Liver (tissue), 9 donors: ENCODE results near the gene FITM1. TPM values are rescaled to one million over a fixed set of nuclear protein-coding genes. Genes with fewer than 3 reads are reported as not detected.

Experiments
- DNase-seq: peaks from one replicate; pipeline ENCODE4 v3.0.0-alpha.2; 2017; ENCODE audit warnings: low spot score
- H3K27ac ChIP-seq, 2 donors: one replicate each; pipeline ENCODE4 v1.7.0; 2013; ENCODE audit warnings: inconsistent platforms in 2 of 2, low read length in 2 of 2, control low read depth in 1 of 2, low read depth in 1 of 2, mild to moderate bottlenecking in 1 of 2
- H3K27me3 ChIP-seq, 4 donors: one replicate each; pipeline versions ENCODE4 v1.6.1 to v1.7.0; 2013; ENCODE audit warnings: low read length in 3 of 4, inconsistent platforms in 1 of 4, mild to moderate bottlenecking in 1 of 4, moderate library complexity in 1 of 4; ENCODE audit not compliant: control insufficient read depth in 4 of 4, insufficient read depth in 4 of 4
- H3K36me3 ChIP-seq, 4 donors: one replicate each; pipeline versions ENCODE4 v1.6.1 to v1.7.0; 2013; ENCODE audit warnings: low read length in 3 of 4, mild to moderate bottlenecking in 3 of 4, low read depth in 1 of 4, moderate library complexity in 1 of 4; ENCODE audit not compliant: control insufficient read depth in 4 of 4, insufficient read depth in 3 of 4
- H3K4me1 ChIP-seq, 4 donors: one replicate each; pipeline versions ENCODE4 v1.6.1 to v1.7.0; 2013; ENCODE audit warnings: low read length in 3 of 4, mild to moderate bottlenecking in 3 of 4, moderate library complexity in 1 of 4; ENCODE audit not compliant: control insufficient read depth in 4 of 4, insufficient read depth in 4 of 4
- H3K4me3 ChIP-seq, 3 donors: one replicate each; pipeline versions ENCODE4 v1.6.1 to v1.7.0; 2013; ENCODE audit warnings: low read length in 3 of 3, control low read depth in 1 of 3, low read depth in 1 of 3, mild to moderate bottlenecking in 1 of 3
- H3K9ac ChIP-seq, 2 donors: one replicate each; pipeline ENCODE4 v1.7.0; 2013; ENCODE audit warnings: low read length in 2 of 2, mild to moderate bottlenecking in 2 of 2, moderate library complexity in 2 of 2, control low read depth in 1 of 2, low read depth in 1 of 2
- H3K9me3 ChIP-seq, 4 donors: one replicate each; pipeline versions ENCODE4 v1.6.1 to v1.7.0; 2013; ENCODE audit warnings: low read length in 3 of 4; ENCODE audit not compliant: control insufficient read depth in 4 of 4
- ATF3 ChIP-seq: IDR thresholded peaks from 2 replicates; pipeline ENCODE4 v1.6.1; 2016; ENCODE audit warnings: antibody characterized with exemption
- CTCF ChIP-seq: fragments of 150-350 bp; IDR thresholded peaks from 2 replicates; pipeline ENCODE4 v1.5.1; 2017; ENCODE audit warnings: improper control_type of control experiment, low read depth, low read length; ENCODE audit not compliant: missing input control
- EGR1 ChIP-seq, 2 donors: IDR thresholded peaks; 2 replicates each; pipeline ENCODE4 v1.6.1; 2016 to 2018; ENCODE audit warnings: antibody characterized with exemption in 2 of 2, low read depth in 2 of 2
- FOXA1 ChIP-seq: IDR thresholded peaks from 2 replicates; pipeline ENCODE4 v1.6.1; 2016; ENCODE audit warnings: antibody characterized with exemption
- FOXA2 ChIP-seq: IDR thresholded peaks from 2 replicates; pipeline ENCODE4 v1.6.1; 2016; ENCODE audit warnings: antibody characterized with exemption
- GABPA ChIP-seq, 2 donors: IDR thresholded peaks in 1 of 2; conservative IDR thresholded peaks in 1 of 2; 2 replicates each; pipeline ENCODE4 v1.6.1; 2016; ENCODE audit warnings: antibody characterized with exemption in 2 of 2, mild to moderate bottlenecking in 1 of 2, moderate library complexity in 1 of 2
- HNF4A ChIP-seq, 2 donors: conservative IDR thresholded peaks; 2 replicates each; pipeline ENCODE4 v1.6.1; 2016; ENCODE audit warnings: antibody characterized with exemption in 2 of 2, mild to moderate bottlenecking in 2 of 2
- HNF4G ChIP-seq: IDR thresholded peaks from 2 replicates; pipeline ENCODE4 v1.6.1; 2016; ENCODE audit warnings: antibody characterized with exemption
- JUND ChIP-seq, 2 donors: IDR thresholded peaks; 2 replicates each; pipeline ENCODE4 v1.6.1; 2016; ENCODE audit warnings: antibody characterized with exemption in 2 of 2
- MAX ChIP-seq: IDR thresholded peaks from 2 replicates; pipeline ENCODE4 v1.6.1; 2016; ENCODE audit warnings: antibody characterized with exemption
- NR2F2 ChIP-seq: IDR thresholded peaks from 2 replicates; pipeline ENCODE4 v1.6.1; 2016; ENCODE audit warnings: antibody characterized with exemption
- RAD21 ChIP-seq, 2 donors: IDR thresholded peaks; 2 replicates each; pipeline ENCODE4 v1.6.1; 2016; ENCODE audit warnings: antibody characterized with exemption in 2 of 2, mild to moderate bottlenecking in 2 of 2
- REST ChIP-seq: IDR thresholded peaks from 2 replicates; pipeline ENCODE4 v1.6.1; 2016; ENCODE audit warnings: antibody characterized with exemption, mild to moderate bottlenecking
- RXRA ChIP-seq, 2 donors: IDR thresholded peaks; 2 replicates each; pipeline ENCODE4 v1.6.1; 2017 to 2018; ENCODE audit warnings: antibody characterized with exemption in 2 of 2, mild to moderate bottlenecking in 1 of 2
- SP1 ChIP-seq: IDR thresholded peaks from 2 replicates; pipeline ENCODE4 v1.6.1; 2018; ENCODE audit warnings: antibody characterized with exemption, mild to moderate bottlenecking
- TAF1 ChIP-seq: conservative IDR thresholded peaks from 2 replicates; pipeline ENCODE4 v1.6.1; 2016; ENCODE audit warnings: antibody characterized with exemption, mild to moderate bottlenecking
- YY1 ChIP-seq: IDR thresholded peaks from 2 replicates; pipeline ENCODE4 v1.6.1; 2016; ENCODE audit warnings: antibody characterized with exemption, mild to moderate bottlenecking
- ZBTB33 ChIP-seq: IDR thresholded peaks from 2 replicates; pipeline ENCODE4 v1.6.1; 2016; ENCODE audit warnings: antibody characterized with exemption
- WGBS: extraction: QIAGEN DNeasy Blood & Tissue Kit; methylation state at CpG from one replicate; pipeline ENCODE4 v1.1.7; 2013; 5-methylcytosine and 5-hydroxymethylcytosine counted together
- polyA plus RNA-seq, 2 donors: library from polyadenylated mRNA; stranded (reverse) in 1 of 2; unstranded in 1 of 2; fragments of 200-250 nt in 1 of 2; fragments of >200 nt in 1 of 2; fragmentation: Nextera tagmentation in 1 of 2; extraction: Ambion mirVana in 1 of 2; gene quantifications; one replicate each; pipeline versions ENCODE4 v1.2.1 to v1.2.3, GENCODE V29; 2013 to 2015
- total RNA-seq, 2 donors: library from RNA; depleted of rRNA; stranded (reverse); fragments of >200 nt; gene quantifications; one replicate each; pipeline ENCODE4 v1.2.3, GENCODE V29; 2014
- donor health status: healthy.
- donor health status: healthy.
- donor health status: healthy.
- donor health status: healthy.
- donor health status: healthy.

FITM1 gene
- total and polyA plus RNA-seq, 4 donors = 1.7 to 16.1 (median 9.1) TPM

GRCh38 chr14:24160850-24161804 is 30.7 kb downstream of the FITM1 start, which contains the start of gene IRF9:
Gene IRF9 (plus strand): TSS chr14:24161265. CDS start chr14:24162145, 880 bp downstream.
- Histone ChIP-seq H3K9ac (peak within 1 kb of the TSS; percentile 50 to 87), H3K27me3 (no peaks in the 10 kb centered on the region), H3K9me3 (no peaks in the 10 kb centered on the region), H3K4me3 (peak within 1 kb of the TSS; percentile 63 to 81 (median 70)), H3K4me1 (peaks cover 8 to 35% (median 29%) of the 10 kb centered on the region in 4 donors), H3K27ac (peak within 1 kb of the TSS; percentile 71 to 91), H3K36me3 (peaks cover 25 to 56% (median 43%) of the 10 kb centered on the region in 4 donors)
- 1% methylated on average over 12 of the region's 12 CpGs for WGBS
- peak; percentile 99 for DNase-seq
- peak; percentile 87 for TF ChIP-seq YY1
- peak; percentile 95 for TF ChIP-seq MAX
- TF ChIP-seq FOXA2 = no peak
- peak; percentile 71 for TF ChIP-seq ATF3
- peak; percentile 83 for TF ChIP-seq NR2F2
- TF ChIP-seq RAD21 (IDR thresholded peaks at IDR 0.05) = peak; percentile 94 to 98
- TF ChIP-seq CTCF = peak; percentile 98
- TF ChIP-seq JUND (IDR thresholded peaks at IDR 0.05) = peak in 1 of 2 donors; percentile 69
- peak; percentile 94 for TF ChIP-seq SP1
- peak in 1 of 2 donors; percentile 65 for TF ChIP-seq GABPA (IDR thresholded peaks at IDR 0.05 in 1 of 2, conservative IDR thresholded peaks at IDR 0.05 in 1 of 2)
- TF ChIP-seq REST = peak; percentile 91
- peak; percentile 73 for TF ChIP-seq HNF4A (conservative IDR thresholded peaks at IDR 0.05)
- TF ChIP-seq ZBTB33 = peak; percentile 80
- no peak for TF ChIP-seq TAF1
- peak; percentile 69 for TF ChIP-seq HNF4G
- peak; percentile 71 for TF ChIP-seq FOXA1
- TF ChIP-seq EGR1 (IDR thresholded peaks at IDR 0.05; ENCODE audit: low read depth in 2 of 2) = peak in 1 of 2 donors; percentile 27
- peak; percentile 95 to 97 for TF ChIP-seq RXRA (IDR thresholded peaks at IDR 0.05)
